ENCODE data around the gene DIAPH1.

- TF ChIP-seq POLR2AphosphoS5 (IDR thresholded peaks at IDR 0.05) (peak; percentile 76 to 98 (median 85)), POLR2A (IDR thresholded peaks at IDR 0.05) (no peak)
These were observed 57.9 kb downstream of the DIAPH1 start for GRCh38 chr5:141560725-141561483.

Measured in breast epithelium (tissue), 3 donors.